ENCODE results near the gene COL4A1.
A peak's percentile ranks its signal among the peaks of the same experiment; 100 is the strongest.

GRCh38 chr13:110352735-110353134 is 45.8 kb upstream of the COL4A1 start:
- TF ChIP-seq CTCF (IDR thresholded peaks at IDR 0.05) (peak; percentile 49), EZH2phosphoT487 (IDR thresholded peaks at IDR 0.05) (no peak), EZH2 (IDR thresholded peaks at IDR 0.05) (no peak)

Measured in neural progenitor cell (in vitro differentiated cells).